ENCODE results near the gene ACHE. TPM values are rescaled to one million over a fixed set of nuclear protein-coding genes. Genes with fewer than 3 reads are reported as not detected.
"Not testable (repeated sequence)": the region's sequence is repeated elsewhere in the genome, so short reads cannot be mapped to it uniquely, and the experiment has no call there.

ACHE gene
- total RNA-seq, 1 experiment from 2014 or later = 3.2 TPM

- Mint-ChIP-seq H3K27ac (ENCODE audit: unreplicated experiment) (no peak overlapping the region), H3K4me3 (ENCODE audit: low read depth, unreplicated experiment) (no peak overlapping the region), H3K4me1 (ENCODE audit: low read depth, unreplicated experiment) (peaks cover 17% of the 10 kb centered on the region), H3K27me3 (ENCODE audit: unreplicated experiment) (no peaks in the 10 kb centered on the region), H3K9me3 (ENCODE audit: low read depth, unreplicated experiment) (no peaks in the 10 kb centered on the region), H3K36me3 (ENCODE audit: insufficient read depth, unreplicated experiment) (peaks cover 9% of the 10 kb centered on the region)
- no peak for DNase-seq
- no TSS peak for BruUV-seq (replicated peaks)
- TF ChIP-seq, protein P1, sequence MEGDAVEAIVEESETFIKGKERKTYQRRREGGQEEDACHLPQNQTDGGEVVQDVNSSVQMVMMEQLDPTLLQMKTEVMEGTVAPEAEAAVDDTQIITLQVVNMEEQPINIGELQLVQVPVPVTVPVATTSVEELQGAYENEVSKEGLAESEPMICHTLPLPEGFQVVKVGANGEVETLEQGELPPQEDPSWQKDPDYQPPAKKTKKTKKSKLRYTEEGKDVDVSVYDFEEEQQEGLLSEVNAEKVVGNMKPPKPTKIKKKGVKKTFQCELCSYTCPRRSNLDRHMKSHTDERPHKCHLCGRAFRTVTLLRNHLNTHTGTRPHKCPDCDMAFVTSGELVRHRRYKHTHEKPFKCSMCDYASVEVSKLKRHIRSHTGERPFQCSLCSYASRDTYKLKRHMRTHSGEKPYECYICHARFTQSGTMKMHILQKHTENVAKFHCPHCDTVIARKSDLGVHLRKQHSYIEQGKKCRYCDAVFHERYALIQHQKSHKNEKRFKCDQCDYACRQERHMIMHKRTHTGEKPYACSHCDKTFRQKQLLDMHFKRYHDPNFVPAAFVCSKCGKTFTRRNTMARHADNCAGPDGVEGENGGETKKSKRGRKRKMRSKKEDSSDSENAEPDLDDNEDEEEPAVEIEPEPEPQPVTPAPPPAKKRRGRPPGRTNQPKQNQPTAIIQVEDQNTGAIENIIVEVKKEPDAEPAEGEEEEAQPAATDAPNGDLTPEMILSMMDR (IDR thresholded peaks at IDR 0.05; ENCODE audit: unreplicated experiment) = no peak
- CTCF ChIA-PET = no interaction called here
- intact Hi-C loops (cut with micrococcal nuclease; ENCODE audit: unreplicated experiment) = no loop called here
These were observed 19.3 kb upstream of the ACHE start for GRCh38 chr7:100914879-100915447.

- intact Hi-C loops (cut with micrococcal nuclease; ENCODE audit: unreplicated experiment) = no loop called here
- BruUV-seq (replicated peaks) = no TSS peak
These were observed 18.7 kb upstream of the ACHE start for GRCh38 chr7:100914208-100914878.

DNA sequence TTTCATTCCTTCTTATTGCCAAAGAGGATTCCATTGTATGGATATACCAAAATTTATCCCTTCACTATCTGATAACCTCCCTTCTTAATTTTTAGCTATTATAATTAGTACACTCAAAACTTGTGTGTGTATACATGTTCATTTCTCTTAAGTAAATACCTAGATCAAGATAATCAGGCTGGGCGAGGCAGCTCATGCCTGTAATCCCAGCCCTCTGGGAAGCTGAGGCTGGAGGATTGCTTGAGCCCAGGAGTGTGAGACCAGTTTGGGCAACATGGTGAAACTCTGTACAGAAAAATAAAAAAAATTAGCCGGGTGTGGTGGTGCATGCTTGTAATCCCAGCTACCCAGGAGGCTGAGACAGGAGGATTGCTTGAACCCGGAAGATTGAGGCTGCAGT lies 15.8 kb upstream of the ACHE start:
- no peak for DNase-seq
- H3K36me3 Mint-ChIP-seq (ENCODE audit: insufficient read depth, unreplicated experiment) = peaks cover 9% of the 10 kb centered on the region
- TF ChIP-seq, protein P1 (IDR thresholded peaks at IDR 0.05; ENCODE audit: unreplicated experiment) = no peak
- no peaks in the 10 kb centered on the region for H3K27me3 Mint-ChIP-seq (ENCODE audit: unreplicated experiment)
- H3K9me3 Mint-ChIP-seq (ENCODE audit: low read depth, unreplicated experiment) = peaks cover 2% of the 10 kb centered on the region
- CTCF ChIA-PET = interaction anchor here (0.7 kb wide), 2 partner anchors 108 to 1059 kb away, joined by 5 to 6 read pairs; no protein-coding TSS in a partner anchor
- H3K27ac Mint-ChIP-seq (ENCODE audit: unreplicated experiment) = no peak overlapping the region
- no peak overlapping the region for H3K4me3 Mint-ChIP-seq (ENCODE audit: low read depth, unreplicated experiment)
- peaks cover 17% of the 10 kb centered on the region for H3K4me1 Mint-ChIP-seq (ENCODE audit: low read depth, unreplicated experiment)
- BruUV-seq (replicated peaks) = no TSS peak
- intact Hi-C loops (cut with micrococcal nuclease; ENCODE audit: unreplicated experiment) = no loop called here

More at GRCh38 chr7:100914208-100914878, 18.7 kb upstream of the ACHE start:
- Mint-ChIP-seq H3K4me3 (ENCODE audit: low read depth, unreplicated experiment) (no peak overlapping the region), H3K9me3 (ENCODE audit: low read depth, unreplicated experiment) (no peaks in the 10 kb centered on the region), H3K27me3 (ENCODE audit: unreplicated experiment) (no peaks in the 10 kb centered on the region), H3K36me3 (ENCODE audit: insufficient read depth, unreplicated experiment) (peaks cover 9% of the 10 kb centered on the region), H3K27ac (ENCODE audit: unreplicated experiment) (no peak overlapping the region), H3K4me1 (ENCODE audit: low read depth, unreplicated experiment) (peaks cover 17% of the 10 kb centered on the region)
- TF ChIP-seq, protein P1 (IDR thresholded peaks at IDR 0.05; ENCODE audit: unreplicated experiment) = no peak
- no peak for DNase-seq
- CTCF ChIA-PET = no interaction called here

DNA sequence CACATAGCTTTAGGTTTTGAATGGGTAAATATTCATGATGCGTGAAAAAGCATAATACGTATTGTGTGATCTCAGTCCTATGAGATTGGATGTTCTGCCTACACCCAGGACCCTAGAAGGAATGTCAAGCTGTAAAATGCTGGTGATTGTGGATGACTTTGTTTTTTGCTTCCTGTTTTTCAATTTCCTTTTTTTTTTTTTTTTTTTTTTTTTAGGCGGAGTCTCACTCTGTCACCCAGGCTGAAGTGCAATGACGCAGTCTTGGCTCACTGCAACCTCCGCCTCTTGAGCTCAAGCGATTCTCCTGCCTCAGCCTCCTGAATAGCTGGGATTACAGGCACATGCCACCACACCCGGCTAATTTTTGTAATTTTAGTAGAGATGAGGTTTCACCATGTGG lies 14.8 kb upstream of the ACHE start:
- not testable (repeated sequence) for H3K4me3 Mint-ChIP-seq (ENCODE audit: low read depth, unreplicated experiment)

GRCh38 chr7:100908512-100908911 lies 12.8 kb upstream of the ACHE start:
- no peaks in the 10 kb centered on the region for H3K27me3 Mint-ChIP-seq (ENCODE audit: unreplicated experiment)
- BruUV-seq (replicated peaks) = no TSS peak
- CTCF ChIA-PET = no interaction called here
- DNase-seq = no peak
- no peak overlapping the region for H3K4me3 Mint-ChIP-seq (ENCODE audit: low read depth, unreplicated experiment)
- no peaks in the 10 kb centered on the region for H3K36me3 Mint-ChIP-seq (ENCODE audit: insufficient read depth, unreplicated experiment)
- intact Hi-C loops (cut with micrococcal nuclease; ENCODE audit: unreplicated experiment) = no loop called here
- no peaks in the 10 kb centered on the region for H3K4me1 Mint-ChIP-seq (ENCODE audit: low read depth, unreplicated experiment)
- H3K27ac Mint-ChIP-seq (ENCODE audit: unreplicated experiment) = no peak overlapping the region
- TF ChIP-seq, protein P1 (IDR thresholded peaks at IDR 0.05; ENCODE audit: unreplicated experiment) = no peak
- peaks cover 2% of the 10 kb centered on the region for H3K9me3 Mint-ChIP-seq (ENCODE audit: low read depth, unreplicated experiment)

More for the DNA sequence above, 14.8 kb upstream of the ACHE start:
- DNase-seq; H3K9me3 Mint-ChIP-seq (ENCODE audit: low read depth, unreplicated experiment); H3K36me3 Mint-ChIP-seq (ENCODE audit: insufficient read depth, unreplicated experiment); H3K27me3 Mint-ChIP-seq (ENCODE audit: unreplicated experiment); intact Hi-C loops (cut with micrococcal nuclease; ENCODE audit: unreplicated experiment); BruUV-seq (replicated peaks); CTCF ChIA-PET; H3K27ac Mint-ChIP-seq (ENCODE audit: unreplicated experiment): not testable (repeated sequence)
- H3K4me1 Mint-ChIP-seq (ENCODE audit: low read depth, unreplicated experiment) = peaks cover 17% of the 10 kb centered on the region
